DMS53 treated with DMSO at 0.1 percent for 48 hours (cell line): ENCODE results near the gene THBS1.

ENCODE experiments used
- DNase-seq: peaks from one replicate; lab custom pipeline; 2025; ENCODE audit not compliant: unreplicated experiment; lab: John Stamatoyannopoulos, UW

Gene THBS1

DNA sequence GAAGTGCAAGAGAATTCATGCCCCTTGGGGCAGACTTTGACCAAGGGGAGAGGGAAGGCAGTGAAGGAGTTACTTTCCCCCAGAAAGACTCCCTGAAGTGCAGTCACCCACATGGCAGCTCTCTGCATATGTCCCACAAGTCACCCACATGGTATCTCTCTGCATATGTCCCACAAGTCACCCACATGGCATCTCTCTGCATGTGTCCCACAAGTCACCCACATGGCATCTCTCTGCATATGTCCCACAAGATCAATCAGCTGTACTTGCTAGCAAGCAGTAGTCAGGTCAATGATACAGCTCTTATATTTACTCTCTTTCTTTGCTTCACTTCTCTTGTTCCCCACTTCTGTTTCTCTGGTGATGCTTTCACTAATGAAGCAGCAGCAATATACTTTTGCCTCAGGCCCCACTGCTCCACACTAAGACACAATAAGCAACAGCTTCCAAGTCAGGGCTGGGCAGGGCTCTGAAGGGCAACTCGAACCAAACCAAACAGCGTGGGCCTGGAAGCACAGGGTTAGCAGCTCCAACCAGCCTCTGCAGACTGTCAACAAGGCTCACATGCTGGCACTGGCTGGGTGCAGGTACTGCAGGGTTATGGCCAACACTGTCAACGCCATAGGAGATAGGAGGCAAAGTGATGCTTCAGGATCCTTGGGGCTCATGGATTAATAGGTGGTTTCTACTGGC, 46.7 kb downstream of the THBS1 start:
- DNase-seq: no peak

DNA sequence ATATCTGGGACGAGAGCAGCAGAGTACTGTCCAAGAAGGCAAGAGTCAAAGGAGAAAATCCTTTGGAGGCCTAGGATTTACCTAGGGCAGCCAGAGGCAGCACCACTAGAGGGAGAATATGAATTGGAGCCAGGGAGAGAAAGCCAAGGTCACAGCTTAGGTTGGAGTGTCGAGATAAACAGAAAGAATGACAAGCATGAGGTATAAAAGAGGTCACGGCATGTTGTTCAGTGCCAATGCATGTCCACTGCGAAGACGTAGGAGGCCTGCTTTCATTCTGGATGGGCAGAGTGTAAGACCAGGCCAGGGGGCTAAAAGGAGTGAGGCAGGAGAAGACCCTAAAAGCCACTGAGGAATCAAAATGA, 47.2 kb downstream of the THBS1 start:
- no peak for DNase-seq

DNA sequence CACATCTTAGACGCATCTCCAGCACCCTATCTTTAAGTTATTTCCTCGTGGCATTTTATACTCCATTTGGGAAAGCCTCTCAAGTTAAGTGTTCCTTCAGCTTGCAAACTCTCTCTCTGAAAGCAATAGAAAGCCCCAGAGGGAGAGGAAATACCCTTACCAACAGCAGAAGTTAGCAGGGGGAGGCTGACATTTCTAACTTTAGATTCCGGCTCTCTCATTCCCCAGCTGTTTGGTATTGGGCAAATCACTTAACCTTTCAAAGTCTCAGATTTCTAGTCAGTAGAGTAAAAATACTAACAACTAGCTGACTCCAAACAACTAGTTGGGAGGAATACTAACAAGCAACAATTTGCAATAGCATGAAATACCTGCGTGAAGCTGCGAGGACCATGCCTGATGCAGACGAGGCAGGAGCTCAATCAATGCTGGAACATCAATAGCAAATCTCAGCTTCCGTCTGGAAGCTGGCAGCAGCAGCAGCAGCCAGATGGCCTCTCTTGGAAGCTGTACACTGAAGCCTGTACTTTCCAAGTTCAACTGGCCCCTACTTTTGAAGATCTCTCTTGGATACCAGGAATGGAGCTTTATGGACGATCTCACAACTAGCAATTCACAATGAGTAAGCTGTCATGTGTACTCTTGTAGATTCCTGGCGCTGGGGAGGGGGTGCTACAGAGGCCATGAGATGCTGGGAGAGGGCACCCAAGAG, 47.8 kb downstream of the THBS1 start:
- no peak for DNase-seq

DNA sequence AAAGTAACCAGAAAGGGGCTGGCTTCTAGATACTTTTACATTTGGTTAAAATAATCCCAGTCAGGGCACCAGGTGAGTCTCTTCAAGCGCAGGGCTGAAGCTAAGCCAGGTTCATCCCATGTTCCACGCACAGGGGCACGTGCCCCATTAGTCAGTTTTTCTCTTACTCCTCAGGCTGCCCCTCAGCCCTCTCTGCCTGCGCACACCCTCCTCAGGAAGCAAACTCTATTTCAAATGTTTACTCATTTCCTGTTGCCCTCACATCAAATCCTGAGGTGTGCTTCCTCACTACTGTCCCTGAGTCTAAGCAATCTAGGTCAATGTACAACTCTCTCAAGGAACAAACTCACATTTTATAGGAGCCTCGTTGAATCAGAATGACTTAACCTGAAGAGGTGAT, 48.5 kb downstream of the THBS1 start:
- DNase-seq: no peak

DNA sequence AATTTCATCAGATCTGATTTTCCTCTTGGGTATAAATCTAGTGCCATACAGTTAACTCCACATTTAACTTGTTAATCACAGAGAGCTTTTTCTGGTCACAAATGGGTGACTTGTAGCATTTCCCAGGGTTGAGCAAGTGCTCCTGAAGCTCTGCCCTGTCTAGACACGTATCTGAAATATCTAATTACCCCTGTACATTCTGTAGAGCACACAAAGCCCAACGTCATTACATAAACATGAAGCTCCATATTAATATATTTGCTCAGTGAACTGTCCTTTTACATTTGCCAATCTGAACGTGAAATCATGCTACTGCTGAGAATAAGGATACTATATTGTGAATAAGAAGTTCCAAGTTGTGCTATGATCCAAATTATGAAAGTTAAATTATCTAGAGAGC, 49.0 kb downstream of the THBS1 start:
- no peak for DNase-seq

DNA sequence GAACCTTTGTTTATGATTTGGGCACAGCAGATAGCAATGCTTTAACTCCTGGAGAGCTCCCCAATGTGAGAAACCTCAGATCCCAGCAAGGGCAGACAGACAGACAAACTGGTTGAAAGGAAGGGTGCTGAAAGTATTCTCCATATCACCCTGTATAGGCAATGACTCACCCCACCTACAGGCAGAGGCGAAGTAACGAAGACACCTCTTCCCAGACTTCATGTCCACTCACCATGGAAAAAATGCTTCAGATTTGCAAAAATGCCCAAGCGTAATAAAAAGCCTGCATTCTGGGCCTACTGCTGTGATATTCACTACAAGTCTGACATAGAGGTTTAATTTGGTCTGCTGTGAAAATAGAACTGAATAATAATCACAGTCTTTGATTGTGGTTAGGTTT, 50.5 kb downstream of the THBS1 start:
- DNase-seq: no peak

DNA sequence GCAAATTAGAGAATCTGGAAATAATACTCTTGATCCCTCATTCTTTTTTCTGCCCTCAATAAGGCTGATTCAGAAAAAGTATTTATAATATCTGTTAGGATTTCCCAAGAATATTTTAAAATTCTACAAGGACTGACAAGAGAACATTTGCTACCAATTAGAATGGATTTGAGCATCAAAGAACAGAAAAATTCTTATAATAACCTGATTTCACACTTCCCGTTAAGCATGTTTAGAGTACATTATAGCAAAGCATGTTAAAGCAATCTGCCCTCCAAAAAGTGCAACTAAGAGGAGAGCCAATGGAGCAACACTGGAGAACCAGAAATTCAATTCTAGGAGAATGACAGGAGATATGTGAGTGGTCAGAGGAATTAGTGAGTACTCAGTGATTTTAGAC, 57.2 kb downstream of the THBS1 start:
- DNase-seq: no peak

DNA sequence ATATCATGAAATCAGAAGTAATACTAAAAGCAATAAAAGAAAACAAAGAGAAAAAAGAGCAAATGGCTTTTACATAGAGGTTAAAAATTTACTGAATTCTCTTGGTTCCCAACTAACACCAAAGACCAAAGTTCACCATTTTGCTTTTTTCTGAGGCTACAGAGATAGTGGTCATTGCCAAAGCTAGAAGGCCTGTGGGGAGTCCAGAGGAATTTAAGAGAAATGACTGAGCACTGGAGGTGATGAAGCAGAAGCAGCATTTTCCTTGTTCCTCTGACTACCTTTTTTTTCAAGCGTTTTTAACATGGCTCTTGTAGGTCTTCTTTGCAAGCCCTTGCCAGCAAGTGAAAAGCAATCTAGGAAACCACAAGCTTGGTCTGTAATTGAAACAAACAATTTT, 58.2 kb downstream of the THBS1 start:
- DNase-seq: no peak

DNA sequence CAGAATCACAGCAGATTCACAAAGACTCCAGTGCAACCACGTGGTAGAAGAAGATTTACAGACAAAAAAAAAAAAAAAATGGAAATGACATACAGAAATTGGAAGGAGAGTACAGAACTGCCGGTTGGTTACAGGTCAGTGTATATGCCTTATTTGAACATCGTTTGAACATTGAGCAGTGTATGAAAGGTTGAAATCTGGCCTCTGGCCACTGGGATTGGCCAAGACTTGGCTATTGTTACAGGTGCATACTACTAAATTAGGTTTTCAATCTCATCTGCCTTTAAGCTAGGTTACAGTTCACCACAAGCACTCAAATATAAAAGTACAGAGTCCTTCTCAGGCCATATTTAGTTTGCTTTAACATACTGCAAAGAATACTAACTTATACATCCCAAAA, 59.8 kb downstream of the THBS1 start:
- DNase-seq: no peak

DNA sequence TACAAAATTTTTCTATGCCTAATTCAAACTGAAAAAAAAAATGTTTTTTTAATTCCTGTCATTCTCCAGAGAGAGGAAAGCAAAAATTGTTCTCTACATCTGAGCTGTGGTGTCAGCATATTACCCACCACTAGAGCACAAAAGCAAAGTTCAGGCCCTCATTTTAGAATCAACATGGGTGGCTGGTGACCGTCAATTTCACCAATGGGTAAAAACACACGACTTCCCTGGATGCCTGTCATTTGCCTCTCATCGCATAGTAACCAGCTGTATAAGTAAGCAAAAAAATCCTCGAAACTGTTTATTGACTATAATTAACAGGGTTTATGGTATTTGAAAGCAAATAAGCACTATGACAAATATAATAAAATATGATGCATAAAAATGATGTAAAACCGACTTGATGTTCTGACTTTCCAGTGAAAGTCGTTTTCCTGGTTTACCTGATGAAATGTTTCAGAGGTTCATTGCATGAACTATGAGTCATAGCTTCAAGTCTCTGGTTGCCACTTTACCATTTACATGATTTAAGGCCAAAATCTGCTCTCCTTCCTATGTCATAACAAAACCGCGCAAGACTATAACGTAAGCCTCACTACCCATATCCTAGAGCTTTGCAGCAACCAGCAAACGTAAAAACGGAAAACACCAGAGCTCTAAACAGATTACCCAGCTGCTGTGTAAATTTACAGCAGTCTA, 60.5 kb downstream of the THBS1 start:
- peak; percentile 7 for DNase-seq

DNA sequence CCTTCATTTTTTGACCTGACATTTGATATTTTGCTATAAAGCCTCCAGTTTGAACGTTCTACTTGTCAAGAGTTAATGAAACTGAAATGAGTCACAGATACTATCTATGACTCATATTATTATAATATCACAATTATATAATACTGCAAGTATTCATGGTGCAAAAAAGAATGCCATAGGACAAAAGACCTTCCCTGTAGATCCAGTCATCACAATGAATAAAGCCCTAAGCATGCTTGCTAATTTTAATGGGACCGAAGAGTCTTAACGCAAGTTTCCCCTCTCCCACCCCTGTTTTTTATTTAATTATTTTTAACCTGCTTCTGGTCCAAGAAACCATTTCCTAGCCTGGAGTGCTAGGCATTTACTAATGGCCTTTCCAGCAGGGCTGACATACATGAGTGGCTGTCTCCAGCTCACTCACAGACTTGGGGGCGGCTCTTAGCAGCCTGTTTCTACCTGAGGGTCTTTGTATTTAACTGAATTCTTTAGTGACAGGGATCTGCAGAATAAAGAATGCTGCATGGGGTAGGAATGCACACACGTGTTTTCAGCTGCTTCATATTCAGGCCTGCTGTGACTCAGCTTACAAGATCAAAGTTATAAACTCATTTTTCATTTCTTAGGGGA, 61.2 kb downstream of the THBS1 start:
- DNase-seq: no peak

DNA sequence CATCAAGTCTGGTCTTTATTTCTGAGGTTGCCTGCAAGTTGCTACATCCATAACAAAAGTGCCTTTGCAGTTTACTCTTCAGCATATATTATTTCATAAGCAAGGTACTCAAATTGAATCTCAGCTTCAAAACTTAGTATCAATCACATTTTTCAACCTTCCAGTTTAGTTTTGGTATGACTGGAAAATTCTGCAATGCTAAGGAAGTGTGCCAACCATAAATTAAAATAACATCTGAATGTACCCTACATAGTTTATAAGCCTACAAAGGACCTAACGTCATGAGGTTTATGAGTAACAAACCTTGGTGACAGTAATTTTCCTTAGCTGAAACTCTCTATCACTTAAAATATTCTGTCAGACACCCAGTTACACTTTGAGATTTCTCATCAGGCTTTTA, 62.8 kb downstream of the THBS1 start:
- no peak for DNase-seq

DNA sequence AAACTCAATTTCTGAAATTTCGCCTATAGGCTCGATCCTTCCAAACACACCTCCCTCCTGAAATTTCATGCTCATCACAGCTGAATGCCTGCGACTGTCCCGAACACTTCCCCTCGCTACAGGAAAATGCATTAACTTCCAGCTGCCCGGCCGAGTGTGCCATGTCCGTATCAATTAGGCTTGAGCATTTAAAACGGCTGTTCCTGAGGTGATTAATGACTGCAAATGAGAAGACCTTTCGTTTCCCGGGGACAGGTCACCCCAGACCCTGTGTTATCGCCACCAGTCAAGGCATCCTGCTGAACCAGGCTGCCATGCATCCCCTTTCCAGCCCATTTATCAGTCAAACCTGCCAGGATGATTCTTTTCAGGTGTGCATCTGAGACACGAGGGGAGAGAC, 63.3 kb downstream of the THBS1 start:
- DNase-seq: no peak

DNA sequence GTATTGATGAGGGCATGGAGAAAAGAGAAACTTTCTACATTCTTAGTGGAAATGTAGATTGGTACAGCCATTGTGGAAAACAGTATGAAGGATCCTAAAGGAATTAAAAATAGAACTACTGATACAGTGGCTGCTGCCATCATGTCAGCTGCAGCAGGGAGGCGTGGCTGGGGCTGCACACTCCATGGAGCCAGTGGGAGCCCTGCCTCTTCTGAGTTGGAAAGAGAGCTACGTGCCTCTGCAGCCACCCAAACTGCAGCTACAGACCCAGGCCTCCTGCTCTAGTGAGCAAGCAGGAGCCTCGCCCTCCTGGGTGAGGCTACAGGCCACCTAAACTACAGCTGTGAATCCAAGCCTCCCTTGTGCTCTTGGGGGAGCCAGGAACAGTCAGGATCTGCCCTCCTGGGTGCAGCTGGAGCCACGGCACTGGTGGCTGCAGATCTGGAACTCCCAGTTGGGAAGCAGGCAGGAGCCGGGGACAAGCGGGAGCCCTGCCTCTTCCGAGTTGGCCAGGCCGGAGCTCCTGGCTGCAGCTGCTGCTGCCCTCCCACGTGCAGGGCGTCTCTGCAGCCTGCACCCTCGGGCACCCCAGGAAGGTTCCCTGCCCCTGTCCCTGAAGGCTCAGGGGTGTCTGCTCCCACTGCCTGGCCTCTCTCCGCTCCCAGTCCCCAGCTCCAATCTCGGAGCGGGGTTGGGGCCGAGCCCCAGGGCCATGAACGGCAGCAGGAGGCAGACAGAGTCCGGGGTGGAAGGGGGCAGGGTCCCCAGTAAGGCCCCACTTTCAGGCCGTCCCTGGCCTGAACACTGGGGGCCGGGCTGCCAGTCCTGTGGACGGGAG, 64.5 kb downstream of the THBS1 start:
- no peak for DNase-seq

DNA sequence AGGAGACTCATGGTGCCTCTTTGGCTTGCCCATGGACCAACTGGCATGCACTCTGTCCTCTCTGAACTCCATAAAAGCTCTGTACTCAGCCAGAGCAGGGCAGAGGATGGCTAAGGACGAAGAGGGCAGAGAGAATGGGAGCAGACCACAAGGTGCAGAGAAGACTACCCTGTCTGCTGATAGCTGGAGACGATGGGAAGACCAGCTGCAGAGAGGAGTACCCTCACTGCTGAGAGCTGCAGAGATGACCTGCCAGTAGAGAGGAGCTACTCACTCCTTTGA, 65.0 kb downstream of the THBS1 start:
- DNase-seq: no peak

DNA sequence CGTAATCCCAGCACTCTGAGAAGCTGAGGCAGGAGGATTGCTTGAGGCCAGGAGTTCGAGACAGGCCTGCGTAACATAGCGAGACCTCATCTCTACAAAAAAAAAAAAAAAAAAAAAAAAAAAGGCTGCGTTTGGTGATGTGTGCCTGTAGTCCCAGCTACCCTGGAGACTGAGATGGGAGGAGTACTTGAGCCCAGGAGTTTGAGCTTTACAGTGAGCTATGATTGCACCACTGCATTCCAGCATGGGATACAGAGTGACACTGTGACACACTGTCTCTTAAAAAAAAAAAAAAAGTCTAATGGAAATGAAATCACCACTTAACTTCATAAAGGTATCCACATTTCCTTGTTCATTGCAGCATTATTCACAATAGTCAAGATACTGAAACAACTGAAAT, 65.5 kb downstream of the THBS1 start:
- no peak for DNase-seq
